Measurements from ENCODE around the gene RNU5B-1. TPM values are rescaled to one million over a fixed set of nuclear protein-coding genes. Genes with fewer than 3 reads are reported as not detected.

The RNU5B-1 gene
- total RNA-seq, 1 donor: not detected

- no peak for DNase-seq (ENCODE audit: low read depth)
- no peak overlapping the region for H3K4me3 ChIP-seq (ENCODE audit: low read depth, low read length)
- no peak for TF ChIP-seq CTCF (IDR thresholded peaks at IDR 0.05; ENCODE audit: insufficient read depth, low read length)
These were observed 5.5 kb downstream of the RNU5B-1 start for GRCh38 chr15:65309882-65310418.

- no peak for TF ChIP-seq CTCF (IDR thresholded peaks at IDR 0.05; ENCODE audit: insufficient read depth, low read length)
- DNase-seq (ENCODE audit: low read depth): no peak
- no peak overlapping the region for H3K4me3 ChIP-seq (ENCODE audit: low read depth, low read length)
These were observed 6.1 kb downstream of the RNU5B-1 start for GRCh38 chr15:65310431-65311137.

- TF ChIP-seq CTCF (IDR thresholded peaks at IDR 0.05; ENCODE audit: insufficient read depth, low read length): no peak
- no peak for DNase-seq (ENCODE audit: low read depth)
- no peak overlapping the region for H3K4me3 ChIP-seq (ENCODE audit: low read depth, low read length)
These were observed 7.3 kb downstream of the RNU5B-1 start for GRCh38 chr15:65311760-65312159.

- TF ChIP-seq CTCF (IDR thresholded peaks at IDR 0.05; ENCODE audit: insufficient read depth, low read length): no peak
- no peak overlapping the region for H3K4me3 ChIP-seq (ENCODE audit: low read depth, low read length)
- DNase-seq (ENCODE audit: low read depth): no peak
These were observed 8.0 kb downstream of the RNU5B-1 start for GRCh38 chr15:65312400-65312916.

GRCh38 chr15:65318870-65319356, 14.4 kb downstream of the RNU5B-1 start:
- DNase-seq (ENCODE audit: low read depth): peak; percentile 77
- H3K4me3 ChIP-seq (ENCODE audit: low read depth, low read length): no peak overlapping the region
- TF ChIP-seq CTCF (IDR thresholded peaks at IDR 0.05; ENCODE audit: insufficient read depth, low read length): peak; percentile 82

GRCh38 chr15:65323071-65323511, 18.6 kb downstream of the RNU5B-1 start:
- H3K4me3 ChIP-seq (ENCODE audit: low read depth, low read length): no peak overlapping the region
- DNase-seq (ENCODE audit: low read depth): no peak
- no peak for TF ChIP-seq CTCF (IDR thresholded peaks at IDR 0.05; ENCODE audit: insufficient read depth, low read length)
